ENCODE results near the gene PTDSS2. TPM values are rescaled to one million over a fixed set of nuclear protein-coding genes. Genes with fewer than 3 reads are reported as not detected.
A peak's percentile ranks its signal among the peaks of the same experiment; 100 is the strongest.
"Not testable (repeated sequence)": the region's sequence is repeated elsewhere in the genome, so short reads cannot be mapped to it uniquely, and the experiment has no call there.

PTDSS2 gene
- total and polyA plus RNA-seq, 11 donors: 20.3 to 43.0 (median 25.7) TPM

DNA sequence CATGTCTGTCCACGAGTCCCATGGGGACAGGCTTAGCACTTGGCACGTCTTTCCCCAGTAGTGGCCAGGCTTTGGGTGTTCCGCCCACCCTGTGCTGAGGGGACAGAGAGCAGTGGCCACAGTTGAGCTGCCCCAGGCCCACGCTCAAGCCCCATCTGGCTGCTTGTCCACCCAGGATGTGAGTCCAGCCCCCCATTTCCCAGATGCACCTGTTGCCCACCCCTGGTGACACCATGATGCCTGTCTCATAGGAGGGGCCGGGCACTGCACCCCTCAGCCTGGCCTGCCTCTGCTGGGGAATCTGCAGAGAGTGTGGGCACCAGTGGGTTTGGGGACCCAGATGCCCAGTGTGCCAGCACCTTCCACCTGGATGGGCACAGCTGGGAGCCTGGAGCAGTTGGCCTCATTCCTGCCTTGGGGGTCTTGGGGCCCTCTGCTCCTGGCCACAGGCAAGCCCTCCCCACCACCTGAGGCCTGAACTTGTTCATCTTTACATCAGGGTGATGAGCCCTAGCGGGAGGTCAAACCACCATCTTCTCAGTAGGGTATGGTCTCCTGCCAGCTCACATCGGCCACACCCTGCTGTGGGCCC is 41.0 kb upstream of the PTDSS2 start:
- WGBS, 4 donors: 82 to 100% (median 86%) methylated on average over 5 to 7 of the region's 7 CpGs
- intact Hi-C loops (cut with DNase I): loop anchor here in 6 of 10 donors (5.0 to 10.0 kb wide), 5 partner anchors 38 to 108 kb away; partner anchors contain the start of genes RNH1 (in 2 of the 6) and PTDSS2 (in 1 of the 6)
- Histone ChIP-seq H3K36me3 (no peaks in the 10 kb centered on the region), H3K4me3 (no peak overlapping the region), H3K4me1 (peaks cover 0 to 30% (median 16%) of the 10 kb centered on the region in 12 donors), H3K27ac (no peak overlapping the region), H3K9me3 (no peaks in the 10 kb centered on the region), H3K27me3 (no peaks in the 10 kb centered on the region)
- DNase-seq (peak in 1 of 5 donors; percentile 17), ATAC-seq (no peak)
- no peak for TF ChIP-seq CTCF (IDR thresholded peaks at IDR 0.05)
- TF ChIP-seq POLR2A (IDR thresholded peaks at IDR 0.05): no peak

DNA sequence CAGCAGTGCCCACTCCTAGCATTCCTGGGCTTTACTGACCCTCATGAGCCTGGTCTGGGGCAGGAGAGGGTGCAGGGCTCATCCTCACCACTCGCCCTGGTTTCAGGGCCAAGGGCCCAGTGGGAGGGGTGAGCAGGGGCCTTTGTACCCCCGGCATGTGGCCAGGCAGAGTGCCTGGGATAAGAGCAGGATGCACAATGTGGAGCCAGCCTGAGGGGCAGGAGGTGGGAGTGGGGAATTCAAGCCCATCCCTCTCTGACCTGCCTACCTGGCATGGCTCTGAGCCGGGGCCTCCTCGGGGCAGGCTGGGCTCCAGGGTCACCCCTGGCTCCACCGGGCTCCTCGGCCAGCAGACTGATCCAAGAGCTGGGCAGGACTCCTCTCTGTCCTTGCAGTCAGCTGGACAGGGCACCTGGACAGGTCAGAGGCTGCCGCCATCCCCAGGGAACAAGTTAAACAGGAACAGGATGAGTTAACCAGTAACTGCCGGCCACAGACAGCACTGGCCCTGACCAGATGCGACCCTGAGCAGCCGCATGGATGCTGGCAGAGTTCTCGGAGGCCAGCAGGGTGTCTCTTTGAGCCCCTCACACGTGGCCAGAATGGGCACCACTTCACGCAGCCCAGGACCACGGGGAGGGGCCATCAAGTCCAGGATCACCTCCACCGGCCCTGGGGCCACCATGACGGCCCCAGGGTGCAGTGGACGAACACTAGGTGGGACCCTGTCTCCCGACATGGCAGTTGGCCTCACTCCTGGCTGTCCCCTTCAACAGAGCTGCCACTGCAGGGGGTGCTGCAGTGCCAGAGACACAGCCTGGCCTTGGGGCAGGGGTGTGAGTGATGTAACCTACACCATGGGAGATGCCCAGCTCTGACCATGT is 40.2 kb upstream of the PTDSS2 start:
- Histone ChIP-seq H3K36me3 (no peaks in the 10 kb centered on the region), H3K27ac (no peak overlapping the region), H3K4me3 (no peak overlapping the region), H3K27me3 (no peaks in the 10 kb centered on the region), H3K9me3 (no peaks in the 10 kb centered on the region), H3K4me1 (peaks cover 0 to 30% (median 16%) of the 10 kb centered on the region in 12 donors)
- TF ChIP-seq CTCF (IDR thresholded peaks at IDR 0.05) (no peak), POLR2A (IDR thresholded peaks at IDR 0.05) (no peak)
- ATAC-seq (no peak), DNase-seq (peak in 1 of 5 donors; percentile 19)
- WGBS, 4 donors: 67 to 74% (median 71%) methylated on average over 13 to 18 of the region's 18 CpGs
- intact Hi-C loops (cut with DNase I): loop anchor here in 6 of 10 donors (5.0 to 10.0 kb wide), 5 partner anchors 37 to 107 kb away; partner anchors contain the start of genes RNH1 (in 2 of the 6) and PTDSS2 (in 1 of the 6)

DNA sequence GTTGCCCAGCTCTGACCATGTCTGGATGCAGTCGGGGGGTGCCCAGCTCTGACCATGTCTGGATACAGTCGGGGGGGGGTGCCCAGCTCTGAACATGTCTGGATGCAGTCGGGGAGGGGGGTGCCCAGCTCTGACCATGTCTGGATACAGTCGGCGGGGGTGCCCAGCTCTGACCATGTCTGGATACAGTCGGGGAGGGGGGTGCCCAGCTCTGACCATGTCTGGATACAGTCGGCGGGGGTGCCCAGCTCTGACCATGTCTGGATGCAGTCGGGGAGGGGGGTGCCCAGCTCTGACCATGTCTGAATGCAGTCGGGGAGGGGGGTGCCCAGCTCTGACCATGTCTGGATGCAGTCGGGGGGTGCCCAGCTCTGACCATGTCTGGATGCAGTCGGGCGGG is 39.4 kb upstream of the PTDSS2 start:
- DNase-seq: peak in 1 of 5 donors; percentile 20
- intact Hi-C loops (cut with DNase I): not testable (repeated sequence)
- 87 to 92% methylated on average over 13 of the region's 13 CpGs; no CpG with 5 or more reads in 2 of the 4 donors for WGBS, 4 donors

DNA sequence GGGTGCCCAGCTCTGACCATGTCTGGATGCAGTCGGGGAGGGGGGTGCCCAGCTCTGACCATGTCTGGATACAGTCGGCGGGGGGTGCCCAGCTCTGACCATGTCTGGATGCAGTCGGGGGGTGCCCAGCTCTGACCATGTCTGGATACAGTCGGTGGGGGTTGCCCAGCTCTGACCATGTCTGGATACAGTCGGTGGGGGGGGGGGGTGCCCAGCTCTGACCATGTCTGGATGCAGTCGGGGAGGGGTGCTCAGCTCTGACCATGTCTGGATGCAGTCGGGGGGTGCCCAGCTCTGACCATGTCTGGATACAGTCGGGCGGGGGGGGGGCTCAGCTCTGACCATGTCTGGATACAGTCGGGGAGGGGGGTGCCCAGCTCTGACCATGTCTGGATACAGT is 38.6 kb upstream of the PTDSS2 start:
- Histone ChIP-seq H3K4me1 (peaks cover 0 to 29% (median 12%) of the 10 kb centered on the region in 12 donors), H3K27me3 (peaks cover 0 to 14% (median 9%) of the 10 kb centered on the region in 9 donors)
- intact Hi-C loops (cut with DNase I); ATAC-seq; H3K4me3 ChIP-seq; H3K9me3 ChIP-seq; H3K36me3 ChIP-seq; H3K27ac ChIP-seq: not testable (repeated sequence)
- WGBS, 4 donors: 86 to 93% (median 87%) methylated on average over 6 to 11 of the region's 11 CpGs; no CpG with 5 or more reads in 1 of the 4 donors
- peak in 1 of 5 donors; percentile 24 for DNase-seq

More for the DNA sequence above, 39.4 kb upstream of the PTDSS2 start:
- ATAC-seq, H3K27me3 ChIP-seq, H3K27ac ChIP-seq, H3K36me3 ChIP-seq, H3K9me3 ChIP-seq, H3K4me3 ChIP-seq: not testable (repeated sequence)
- peaks cover 0 to 31% (median 14%) of the 10 kb centered on the region in 12 donors for H3K4me1 ChIP-seq

- DNase-seq (peak in 2 of 5 donors; percentile 18 to 57), ATAC-seq (no peak)
- intact Hi-C loops (cut with DNase I): no loop called here
- H3K27ac ChIP-seq: peak overlapping the region in 1 of 12 donors; percentile 8
- no peak for TF ChIP-seq POLR2A (IDR thresholded peaks at IDR 0.05)
- peaks cover 4 to 26% (median 17%) of the 10 kb centered on the region in 9 donors for H3K27me3 ChIP-seq
- no peak overlapping the region for H3K4me3 ChIP-seq
- WGBS, 4 donors: 74 to 83% (median 78%) methylated on average over 4 to 15 of the region's 15 CpGs
- H3K9me3 ChIP-seq: no peaks in the 10 kb centered on the region
- peaks cover 0 to 31% (median 14%) of the 10 kb centered on the region in 12 donors for H3K4me1 ChIP-seq
- H3K36me3 ChIP-seq: no peaks in the 10 kb centered on the region
Observed at GRCh38 chr11:412641-413119, 37.4 kb upstream of the PTDSS2 start.

Data from heart left ventricle (tissue), 16 donors.